IPS-15b (cell line): Measurements from ENCODE around the gene FAHD2A.

ENCODE experiments used
- H3K27me3 ChIP-seq: one replicate; pipeline ENCODE4 v1.6.1; 2013; ENCODE audit warnings: low read length; ENCODE audit not compliant: control insufficient read depth, insufficient read depth
- H3K36me3 ChIP-seq: one replicate; pipeline ENCODE4 v1.6.1; 2013; ENCODE audit warnings: low read length; ENCODE audit not compliant: control insufficient read depth, insufficient read depth
- H3K4me1 ChIP-seq: one replicate; pipeline ENCODE4 v1.6.1; 2013; ENCODE audit warnings: mild to moderate bottlenecking, low read length; ENCODE audit not compliant: control insufficient read depth, insufficient read depth
- H3K4me3 ChIP-seq: one replicate; pipeline ENCODE4 v1.5.1; 2013; ENCODE audit warnings: low read depth, low read length
- H3K9ac ChIP-seq: one replicate; pipeline ENCODE4 v1.6.1; 2013; ENCODE audit warnings: low read depth, mild to moderate bottlenecking, low read length
- H3K9me3 ChIP-seq: one replicate; pipeline ENCODE4 v1.6.1; 2013; ENCODE audit warnings: mild to moderate bottlenecking, low read length; ENCODE audit not compliant: control insufficient read depth, insufficient read depth

Gene FAHD2A

GRCh38 chr2:95385570-95385984, 16.9 kb upstream of the FAHD2A start:
- H3K9ac ChIP-seq = no peak overlapping the region
- no peaks in the 10 kb centered on the region for H3K4me1 ChIP-seq
- H3K9me3 ChIP-seq = no peaks in the 10 kb centered on the region
- peaks cover 16% of the 10 kb centered on the region for H3K27me3 ChIP-seq
- H3K36me3 ChIP-seq = peaks cover 2% of the 10 kb centered on the region
- no peak overlapping the region for H3K4me3 ChIP-seq

GRCh38 chr2:95386031-95386430, 16.5 kb upstream of the FAHD2A start:
- H3K27me3 ChIP-seq = peaks cover 16% of the 10 kb centered on the region
- no peak overlapping the region for H3K4me3 ChIP-seq
- peaks cover 2% of the 10 kb centered on the region for H3K36me3 ChIP-seq
- H3K4me1 ChIP-seq = no peaks in the 10 kb centered on the region
- no peaks in the 10 kb centered on the region for H3K9me3 ChIP-seq
- H3K9ac ChIP-seq = no peak overlapping the region

GRCh38 chr2:95387358-95387757, 15.2 kb upstream of the FAHD2A start:
- Histone ChIP-seq H3K4me3 (no peak overlapping the region), H3K36me3 (peaks cover 2% of the 10 kb centered on the region), H3K9me3 (no peaks in the 10 kb centered on the region), H3K4me1 (no peaks in the 10 kb centered on the region), H3K9ac (no peak overlapping the region), H3K27me3 (peaks cover 16% of the 10 kb centered on the region)

GRCh38 chr2:95388091-95388692, 14.3 kb upstream of the FAHD2A start:
- peaks cover 2% of the 10 kb centered on the region for H3K36me3 ChIP-seq
- peaks cover 16% of the 10 kb centered on the region for H3K27me3 ChIP-seq
- no peak overlapping the region for H3K9ac ChIP-seq
- no peaks in the 10 kb centered on the region for H3K4me1 ChIP-seq
- no peak overlapping the region for H3K4me3 ChIP-seq
- no peaks in the 10 kb centered on the region for H3K9me3 ChIP-seq

GRCh38 chr2:95388856-95389244, 13.7 kb upstream of the FAHD2A start:
- Histone ChIP-seq H3K9ac (no peak overlapping the region), H3K9me3 (no peaks in the 10 kb centered on the region), H3K4me3 (no peak overlapping the region), H3K36me3 (peaks cover 2% of the 10 kb centered on the region), H3K4me1 (no peaks in the 10 kb centered on the region), H3K27me3 (peaks cover 16% of the 10 kb centered on the region)

GRCh38 chr2:95389245-95390119, 13.0 kb upstream of the FAHD2A start:
- Histone ChIP-seq H3K4me1 (no peaks in the 10 kb centered on the region), H3K9ac (no peak overlapping the region), H3K4me3 (no peak overlapping the region), H3K9me3 (no peaks in the 10 kb centered on the region), H3K36me3 (peaks cover 2% of the 10 kb centered on the region), H3K27me3 (peaks cover 16% of the 10 kb centered on the region)

- H3K9me3 ChIP-seq = no peaks in the 10 kb centered on the region
- H3K4me1 ChIP-seq = no peaks in the 10 kb centered on the region
- no peak overlapping the region for H3K9ac ChIP-seq
- no peak overlapping the region for H3K4me3 ChIP-seq
- peaks cover 16% of the 10 kb centered on the region for H3K27me3 ChIP-seq
- peaks cover 2% of the 10 kb centered on the region for H3K36me3 ChIP-seq
Observed at GRCh38 chr2:95390272-95390880, 12.1 kb upstream of the FAHD2A start.

GRCh38 chr2:95390881-95391321, 11.6 kb upstream of the FAHD2A start:
- Histone ChIP-seq H3K27me3 (peaks cover 16% of the 10 kb centered on the region), H3K9ac (no peak overlapping the region), H3K4me1 (no peaks in the 10 kb centered on the region), H3K9me3 (no peaks in the 10 kb centered on the region), H3K36me3 (peaks cover 2% of the 10 kb centered on the region), H3K4me3 (no peak overlapping the region)

- peaks cover 16% of the 10 kb centered on the region for H3K27me3 ChIP-seq
- peaks cover 2% of the 10 kb centered on the region for H3K36me3 ChIP-seq
- H3K9me3 ChIP-seq = no peaks in the 10 kb centered on the region
- H3K4me1 ChIP-seq = no peaks in the 10 kb centered on the region
- no peak overlapping the region for H3K4me3 ChIP-seq
- H3K9ac ChIP-seq = no peak overlapping the region
Observed at GRCh38 chr2:95391641-95392310, 10.7 kb upstream of the FAHD2A start.

GRCh38 chr2:95392320-95392719, 10.2 kb upstream of the FAHD2A start:
- Histone ChIP-seq H3K4me3 (no peak overlapping the region), H3K9me3 (no peaks in the 10 kb centered on the region), H3K27me3 (peaks cover 16% of the 10 kb centered on the region), H3K9ac (no peak overlapping the region), H3K4me1 (no peaks in the 10 kb centered on the region), H3K36me3 (peaks cover 2% of the 10 kb centered on the region)

- peaks cover 2% of the 10 kb centered on the region for H3K36me3 ChIP-seq
- H3K4me1 ChIP-seq = no peaks in the 10 kb centered on the region
- H3K4me3 ChIP-seq = no peak overlapping the region
- no peaks in the 10 kb centered on the region for H3K9me3 ChIP-seq
- peaks cover 15% of the 10 kb centered on the region for H3K27me3 ChIP-seq
- H3K9ac ChIP-seq = no peak overlapping the region
Observed at GRCh38 chr2:95392730-95393455, 9.6 kb upstream of the FAHD2A start.
